Loucy (cell line): ENCODE data around the gene TTYH2.

Experiments used
- CTCF ChIP-seq: fragments of 200-600 bp; sonication (generic); conservative IDR thresholded peaks from 2 replicates; pipeline ENCODE4 v1.5.1; 2014; ENCODE audit warnings: mild to moderate bottlenecking, antibody characterized with exemption, low read length
- EZH2phosphoT487 ChIP-seq: fragments of 200-600 bp; IDR thresholded peaks from 2 replicates; pipeline ENCODE4 v1.6.1; 2018; ENCODE audit warnings: antibody characterized with exemption, mild to moderate bottlenecking, moderate library complexity, borderline replicate concordance

- TF ChIP-seq CTCF (no peak), EZH2phosphoT487 (no peak)
Observed at GRCh38 chr17:74249590-74250270, 36.4 kb downstream of the TTYH2 start.
